Measurements from ENCODE around the gene CREG2. TPM values are rescaled to one million over a fixed set of nuclear protein-coding genes. Genes with fewer than 3 reads are reported as not detected.

CREG2 gene
- total RNA-seq, 4 donors from 2014 or later: 0.28 TPM; not detected in 3

DNA sequence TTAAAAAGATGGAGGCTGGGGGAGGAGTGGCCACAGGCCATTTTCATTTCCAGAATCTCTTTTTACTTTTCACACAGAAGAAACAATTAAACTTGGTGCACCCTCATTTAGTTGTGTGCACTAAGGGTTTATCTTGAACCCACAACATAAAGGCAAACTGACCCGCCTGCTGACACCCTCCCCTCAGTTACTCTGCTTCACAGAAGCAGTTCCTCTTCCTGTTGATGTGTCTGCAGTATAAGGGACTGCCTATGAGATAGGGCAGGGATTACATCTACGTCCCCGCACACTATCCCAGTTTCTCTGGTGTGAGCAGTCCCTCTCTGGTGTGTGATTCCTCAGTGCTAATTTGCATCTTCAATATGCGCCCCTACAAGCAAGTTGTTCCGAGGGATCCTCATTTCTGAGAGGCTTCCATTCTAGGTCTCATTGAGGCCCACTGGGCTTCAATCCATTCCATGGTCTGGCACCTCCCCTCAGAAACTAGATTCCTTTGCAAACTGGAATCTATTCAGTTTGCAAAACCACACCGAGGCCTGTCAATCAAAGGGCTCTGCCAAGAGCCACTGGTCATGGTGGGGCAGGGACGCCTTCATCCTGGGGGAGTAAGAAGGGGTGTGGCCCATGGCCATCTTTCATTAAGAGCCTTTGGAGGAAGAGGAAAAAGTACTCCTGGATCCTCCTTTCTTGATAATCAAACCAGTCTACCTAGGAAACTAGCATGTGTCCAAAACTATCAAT is 12.3 kb downstream of the CREG2 start:
- H3K27me3 ChIP-seq: no peaks in the 10 kb centered on the region
- no peak overlapping the region for H3K4me3 ChIP-seq
- no peak for DNase-seq
- TF ChIP-seq CTCF (IDR thresholded peaks at IDR 0.05): no peak
- no peak for TF ChIP-seq POLR2A (IDR thresholded peaks at IDR 0.05)
- intact Hi-C loops (cut with DNase I; ENCODE audit: low total_unique reads): no loop called here
- H3K36me3 ChIP-seq: no peaks in the 10 kb centered on the region
- no peaks in the 10 kb centered on the region for H3K4me1 ChIP-seq
- no peak overlapping the region for H3K27ac ChIP-seq
- H3K9me3 ChIP-seq: no peaks in the 10 kb centered on the region

GRCh38 chr2:101372792-101373191 is 14.5 kb downstream of the CREG2 start:
- no peak overlapping the region for H3K27ac ChIP-seq
- TF ChIP-seq CTCF (IDR thresholded peaks at IDR 0.05) (no peak), POLR2A (IDR thresholded peaks at IDR 0.05) (no peak)
- no peaks in the 10 kb centered on the region for H3K4me1 ChIP-seq
- no peaks in the 10 kb centered on the region for H3K9me3 ChIP-seq
- no peak overlapping the region for H3K4me3 ChIP-seq
- no peaks in the 10 kb centered on the region for H3K27me3 ChIP-seq
- no peak for DNase-seq
- intact Hi-C loops (cut with DNase I; ENCODE audit: low total_unique reads): no loop called here
- no peaks in the 10 kb centered on the region for H3K36me3 ChIP-seq

DNA sequence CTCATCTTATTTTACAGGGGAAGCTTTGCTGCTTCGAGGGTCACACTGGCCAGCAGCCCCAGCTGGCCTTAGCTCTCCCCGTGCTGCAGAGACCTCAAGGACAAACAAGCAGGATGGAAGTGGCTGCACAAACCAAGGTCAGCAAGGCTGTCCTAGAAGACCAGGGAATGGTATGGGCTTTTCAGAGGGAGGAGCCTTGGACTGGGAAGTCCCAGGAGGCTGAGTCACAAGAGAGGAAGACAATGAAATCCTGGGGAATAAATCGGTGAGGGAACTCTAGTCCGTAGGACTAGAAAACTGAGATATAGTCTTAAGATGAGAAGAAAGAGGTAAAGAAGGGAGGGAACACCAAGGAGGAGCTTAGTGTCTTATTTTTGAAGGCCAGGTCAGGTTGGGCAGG is 15.7 kb downstream of the CREG2 start:
- intact Hi-C loops (cut with DNase I; ENCODE audit: low total_unique reads): no loop called here
- H3K9me3 ChIP-seq: no peaks in the 10 kb centered on the region

DNA sequence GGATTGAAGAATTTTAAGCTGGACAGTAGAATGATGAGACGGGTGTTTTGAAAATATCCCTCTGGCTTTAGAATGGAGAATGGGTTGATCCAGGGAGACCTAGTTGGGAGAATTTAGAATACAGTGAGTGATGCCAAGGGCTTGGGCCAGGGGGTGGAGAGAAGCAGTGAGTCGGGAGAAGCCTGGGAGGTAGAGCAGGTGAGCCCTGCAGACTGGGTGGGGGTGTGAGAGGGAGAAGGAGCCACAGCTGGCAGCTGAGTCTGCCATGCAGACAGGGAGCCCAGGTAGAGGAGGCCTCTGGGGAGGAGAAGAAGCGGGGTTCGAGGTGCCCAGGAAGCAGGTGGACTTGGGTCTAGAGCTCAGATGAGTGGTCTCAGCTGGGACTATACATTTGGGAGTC is 18.2 kb downstream of the CREG2 start:
- H3K4me3 ChIP-seq: no peak overlapping the region
- no peak for DNase-seq
- H3K27ac ChIP-seq: no peak overlapping the region
- no peaks in the 10 kb centered on the region for H3K27me3 ChIP-seq
- intact Hi-C loops (cut with DNase I; ENCODE audit: low total_unique reads): no loop called here
- no peaks in the 10 kb centered on the region for H3K36me3 ChIP-seq
- TF ChIP-seq CTCF (IDR thresholded peaks at IDR 0.05): no peak
- no peak for TF ChIP-seq POLR2A (IDR thresholded peaks at IDR 0.05)
- no peaks in the 10 kb centered on the region for H3K9me3 ChIP-seq
- H3K4me1 ChIP-seq: no peaks in the 10 kb centered on the region

More for the DNA sequence above, 15.7 kb downstream of the CREG2 start:
- Histone ChIP-seq H3K4me1 (no peaks in the 10 kb centered on the region), H3K27ac (no peak overlapping the region), H3K4me3 (no peak overlapping the region), H3K27me3 (no peaks in the 10 kb centered on the region), H3K36me3 (no peaks in the 10 kb centered on the region)
- TF ChIP-seq CTCF (IDR thresholded peaks at IDR 0.05) (no peak), POLR2A (IDR thresholded peaks at IDR 0.05) (no peak)
- no peak for DNase-seq

DNA sequence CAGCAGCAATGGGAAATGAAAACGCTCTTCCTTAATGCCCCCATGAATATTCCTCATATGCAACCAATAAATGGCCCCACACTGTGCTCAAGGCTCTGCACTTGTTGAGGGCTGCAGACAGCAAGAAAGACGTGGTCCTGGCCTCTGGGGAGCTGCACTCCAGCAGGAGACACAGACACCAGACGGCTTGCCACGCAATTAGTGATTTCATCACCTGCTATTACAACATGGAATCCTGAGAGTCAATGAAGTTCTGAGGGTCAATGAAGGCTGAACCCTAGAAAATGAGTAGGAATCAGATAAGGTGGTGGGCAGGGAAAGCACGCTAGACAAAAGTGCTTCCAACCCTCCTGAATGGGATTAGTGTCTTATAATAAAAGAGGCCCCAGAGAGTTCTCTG is 18.9 kb downstream of the CREG2 start:
- TF ChIP-seq POLR2A (IDR thresholded peaks at IDR 0.05): no peak
- TF ChIP-seq CTCF (IDR thresholded peaks at IDR 0.05): no peak
- intact Hi-C loops (cut with DNase I; ENCODE audit: low total_unique reads): no loop called here
- no peak for DNase-seq
- no peaks in the 10 kb centered on the region for H3K27me3 ChIP-seq
- H3K27ac ChIP-seq: no peak overlapping the region
- no peak overlapping the region for H3K4me3 ChIP-seq
- H3K36me3 ChIP-seq: no peaks in the 10 kb centered on the region
- H3K4me1 ChIP-seq: no peaks in the 10 kb centered on the region
- no peaks in the 10 kb centered on the region for H3K9me3 ChIP-seq
